CD4-positive, alpha-beta T cell treated with Interleukin-6 at 100 ng/mL for 8 hours (primary cell): ENCODE measurements around the gene C10orf120.

Experiments used
- DNase-seq: peaks from one replicate; pipeline ENCODE4 v3.0.0-alpha.2; 2020; ENCODE audit warnings: mixed read lengths, low spot score

C10orf120 gene

DNA sequence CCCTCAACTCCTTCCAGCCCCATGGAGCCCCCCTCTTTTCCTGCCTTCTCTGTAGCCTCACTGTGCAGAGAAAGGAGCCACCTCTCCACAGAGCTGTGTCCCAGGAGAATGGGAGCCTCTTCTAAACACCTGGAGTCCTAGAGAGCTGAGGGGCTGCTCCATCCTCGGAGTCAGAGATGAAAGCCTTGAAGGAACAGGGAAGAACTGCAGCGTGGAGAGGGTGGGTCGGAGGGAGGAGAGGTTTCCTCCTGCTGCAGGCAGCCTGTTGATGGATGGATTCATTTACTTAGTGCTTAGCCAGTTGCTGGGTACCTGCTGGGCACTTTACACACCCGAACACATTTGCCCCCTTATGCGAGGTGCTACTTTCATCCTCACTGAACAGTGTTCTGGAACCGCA lies 39.0 kb downstream of the C10orf120 start:
- no peak for DNase-seq

DNA sequence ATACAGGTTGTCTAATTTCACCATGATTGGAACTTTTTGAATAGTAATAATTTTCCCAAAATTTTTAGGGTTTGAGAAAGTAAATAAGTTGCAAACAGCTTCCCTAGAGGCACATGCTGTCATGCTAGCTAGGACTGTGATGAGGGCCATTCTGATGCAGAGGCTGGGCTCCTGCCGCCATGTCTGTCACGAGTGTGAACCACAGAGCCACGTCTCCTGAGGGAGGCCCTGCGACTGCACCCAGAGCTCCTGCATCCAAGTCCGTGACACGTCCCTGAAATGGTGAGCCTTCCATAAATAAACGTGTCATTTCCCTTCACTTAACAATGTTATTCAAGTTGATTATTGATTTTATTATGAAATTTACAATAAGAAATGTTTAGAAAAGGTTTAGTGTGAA lies 40.0 kb downstream of the C10orf120 start:
- no peak for DNase-seq

DNA sequence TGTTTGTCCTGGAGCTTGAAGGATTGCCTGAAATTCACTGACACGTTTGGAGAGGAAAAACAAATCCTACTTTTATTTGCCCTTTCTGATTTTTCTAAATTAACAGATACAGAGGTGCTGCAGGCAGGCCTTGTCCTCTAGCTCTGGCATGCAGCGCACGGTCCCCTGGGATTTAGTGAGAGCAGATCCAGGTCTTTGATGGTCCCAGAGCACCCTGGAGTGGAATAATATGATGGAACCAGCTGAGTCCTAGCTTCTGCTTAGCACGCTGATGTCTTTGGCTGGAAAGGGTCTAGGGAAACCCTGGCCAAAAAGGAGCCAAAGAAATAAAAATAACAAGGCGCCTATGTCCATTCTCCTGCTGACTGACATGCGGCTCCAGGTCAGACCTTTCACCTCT lies 40.5 kb downstream of the C10orf120 start:
- DNase-seq = no peak

DNA sequence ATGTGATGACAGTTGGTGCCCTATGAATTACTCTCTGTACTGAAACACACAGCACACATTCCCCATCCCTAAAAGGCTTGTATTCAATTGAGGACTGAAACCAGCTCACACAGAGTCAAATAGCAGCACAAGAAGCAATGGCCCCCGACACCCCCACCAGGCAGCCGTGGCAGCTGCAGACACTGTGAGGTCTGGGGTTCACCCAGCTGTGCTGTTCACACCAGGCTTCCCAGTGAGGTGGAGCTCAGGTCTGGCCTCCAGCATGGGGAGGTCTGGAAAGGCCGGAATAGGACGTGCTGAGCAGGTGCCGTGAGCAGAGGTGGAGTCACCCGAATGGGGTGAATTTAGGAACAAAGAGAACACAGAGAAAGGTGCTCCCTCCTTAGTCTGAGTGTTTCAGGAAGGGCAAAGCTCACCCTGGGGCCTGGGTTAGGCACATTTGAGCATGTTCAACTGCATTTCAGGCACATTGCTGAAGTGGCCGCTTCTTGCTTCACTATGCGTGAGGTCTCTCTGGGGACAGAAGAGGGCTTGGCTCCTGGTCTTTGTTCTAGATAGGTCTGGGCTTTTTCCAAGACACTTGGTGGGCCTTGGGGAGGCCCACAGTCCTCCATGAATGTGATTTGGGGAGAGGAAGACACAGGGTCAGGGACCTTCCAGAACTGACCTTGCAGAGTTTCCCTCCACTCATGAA lies 41.1 kb downstream of the C10orf120 start:
- DNase-seq = no peak

DNA sequence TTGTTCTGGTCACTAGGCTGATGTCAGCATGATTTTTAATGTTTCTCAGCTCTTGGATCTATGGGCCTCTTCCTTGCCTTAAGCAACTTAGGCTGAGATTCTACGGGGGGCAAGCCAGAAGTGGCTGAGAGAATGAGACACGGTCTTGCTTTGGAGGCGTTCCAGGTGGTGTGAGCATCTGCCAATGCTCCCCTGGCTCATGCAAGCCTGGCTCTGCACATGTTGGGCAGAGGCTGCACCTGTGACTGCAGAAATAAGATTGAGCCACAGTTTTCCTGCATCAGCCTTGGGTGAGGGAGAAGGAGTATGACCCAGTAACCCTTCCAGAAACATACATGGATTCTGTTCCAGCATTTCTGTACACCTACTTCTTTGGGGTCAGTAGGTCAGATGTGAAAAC lies 41.9 kb downstream of the C10orf120 start:
- no peak for DNase-seq

DNA sequence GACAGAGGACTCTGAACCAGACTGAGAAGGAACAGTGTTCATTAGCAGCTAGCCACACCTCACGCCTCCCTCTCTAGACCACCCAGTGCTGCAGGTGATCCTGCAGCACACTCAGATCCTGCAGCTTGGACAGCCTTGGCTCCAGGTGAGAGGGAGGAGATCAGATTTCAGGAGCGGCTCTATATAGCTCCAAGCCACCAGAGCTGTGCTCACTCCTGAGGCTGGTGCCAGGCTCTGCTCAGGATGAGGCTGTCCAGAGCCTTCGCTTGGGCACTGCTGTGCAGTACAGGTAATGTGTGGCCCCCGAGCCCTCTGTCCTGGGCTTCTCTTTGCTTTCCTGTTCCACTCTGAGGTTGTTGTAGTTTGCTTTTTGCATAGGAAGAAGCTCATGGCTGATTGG lies 42.4 kb downstream of the C10orf120 start:
- no peak for DNase-seq

DNA sequence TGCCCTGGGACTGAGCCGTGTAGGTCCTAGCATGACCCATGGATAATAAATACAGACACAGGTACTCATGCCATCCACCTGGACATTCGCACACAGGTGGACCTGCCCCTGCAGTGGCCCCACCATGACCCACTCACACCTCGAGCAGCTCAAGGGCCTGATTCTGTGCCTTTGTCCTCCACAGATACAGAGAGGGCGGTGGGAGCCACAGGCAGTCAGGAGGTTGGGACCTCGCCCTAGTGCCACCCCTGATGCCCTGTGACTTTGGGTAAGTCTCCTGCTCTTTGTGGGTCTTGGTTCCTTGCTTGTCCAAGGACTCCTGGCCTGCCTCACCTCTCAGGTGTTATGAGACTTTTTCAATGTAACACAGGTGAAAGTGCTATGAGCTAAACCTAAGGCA lies 42.9 kb downstream of the C10orf120 start:
- DNase-seq = no peak

DNA sequence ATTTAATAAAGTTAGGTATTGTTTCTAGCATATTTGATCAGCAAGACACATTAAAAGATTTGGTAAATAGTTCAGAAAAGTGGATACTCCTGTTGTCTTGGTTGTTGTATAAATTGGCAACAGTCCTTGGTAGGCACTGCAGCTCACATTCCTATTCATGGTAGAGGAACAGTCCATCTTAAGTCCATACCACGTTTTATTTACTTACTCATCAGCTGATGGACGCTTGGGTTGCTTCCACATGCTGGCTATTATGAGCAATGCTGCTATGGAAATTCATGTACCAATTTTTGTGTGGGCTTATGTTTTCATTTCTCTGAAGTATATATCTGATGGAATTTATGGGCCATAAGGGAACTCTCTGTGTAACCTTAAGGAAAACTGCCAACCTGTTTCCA lies 43.3 kb downstream of the C10orf120 start:
- DNase-seq = no peak

DNA sequence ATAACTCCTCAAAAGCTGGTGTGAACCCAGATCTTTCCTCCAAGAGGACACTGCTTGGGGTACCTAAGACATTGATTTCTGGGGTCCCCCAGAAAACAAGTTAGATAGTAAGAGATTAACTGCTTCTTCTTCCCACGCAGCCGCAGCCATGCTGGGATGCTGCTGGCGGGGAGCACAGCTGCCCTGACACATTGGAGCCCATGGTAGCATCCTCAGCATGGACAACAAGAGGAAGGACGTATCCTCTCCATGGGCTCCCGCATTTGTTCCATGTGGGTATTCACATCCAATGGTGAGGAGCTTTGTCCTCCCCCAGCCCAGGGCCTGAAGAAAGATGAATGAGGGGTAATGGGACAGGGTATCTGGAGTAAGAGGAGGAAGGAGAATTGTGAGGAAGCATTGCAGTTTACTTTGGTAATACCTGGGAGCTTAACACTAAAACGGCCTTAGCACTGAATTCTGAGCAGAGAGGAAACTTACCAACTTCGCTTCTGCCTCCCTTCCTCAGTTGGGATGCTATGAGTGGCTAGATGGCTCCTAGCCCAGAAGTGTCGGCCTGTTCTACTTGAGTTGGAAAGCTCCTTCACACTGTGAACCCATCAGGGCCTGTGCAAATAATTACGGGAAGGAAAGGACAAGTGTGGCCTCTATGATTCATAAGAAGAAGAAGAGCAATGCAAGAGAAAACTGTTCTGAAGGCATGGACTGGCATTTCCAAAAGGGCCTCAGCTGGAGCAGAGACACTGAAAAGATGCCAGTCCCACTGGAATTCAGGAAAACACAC lies 43.9 kb downstream of the C10orf120 start:
- DNase-seq = no peak

DNA sequence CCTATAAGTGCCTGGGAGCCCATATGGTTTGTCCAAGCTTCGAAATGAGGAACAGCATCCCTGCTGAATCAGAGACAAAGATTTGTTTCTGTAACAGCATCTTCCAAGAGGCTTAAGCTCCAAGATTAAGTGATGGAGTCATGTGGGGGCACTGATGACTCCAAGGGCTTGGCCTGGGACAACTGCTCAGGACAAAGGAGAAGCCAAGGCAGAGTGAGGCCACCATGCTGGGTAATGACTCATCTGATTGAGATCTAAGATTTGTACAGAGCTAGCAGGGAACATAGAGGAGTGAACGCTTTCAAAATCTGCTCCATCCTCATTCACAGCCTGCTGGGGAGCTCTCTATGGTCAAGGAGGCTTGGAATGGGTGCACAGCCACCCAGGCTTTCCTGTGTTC lies 49.3 kb downstream of the C10orf120 start:
- no peak for DNase-seq

DNA sequence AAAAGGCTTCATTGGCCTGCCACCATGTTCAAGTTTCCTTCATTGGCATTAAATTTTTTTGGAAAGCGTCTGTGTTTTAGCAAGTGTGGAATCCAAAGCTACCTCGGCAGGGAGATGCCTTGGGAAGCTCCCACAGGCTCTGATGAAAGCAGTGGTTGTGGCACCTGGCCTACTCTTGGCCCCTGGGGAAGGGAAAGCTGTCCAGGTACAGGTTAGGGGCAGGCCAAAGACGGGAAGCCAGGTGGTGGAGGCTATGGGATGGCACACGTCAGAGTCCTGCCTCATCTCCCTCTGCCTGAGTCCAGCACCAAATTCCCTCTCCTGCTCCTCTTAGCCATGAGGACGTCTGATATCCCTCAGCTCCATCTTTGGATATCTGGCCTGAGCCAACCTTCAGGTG lies 49.7 kb downstream of the C10orf120 start:
- DNase-seq = no peak

DNA sequence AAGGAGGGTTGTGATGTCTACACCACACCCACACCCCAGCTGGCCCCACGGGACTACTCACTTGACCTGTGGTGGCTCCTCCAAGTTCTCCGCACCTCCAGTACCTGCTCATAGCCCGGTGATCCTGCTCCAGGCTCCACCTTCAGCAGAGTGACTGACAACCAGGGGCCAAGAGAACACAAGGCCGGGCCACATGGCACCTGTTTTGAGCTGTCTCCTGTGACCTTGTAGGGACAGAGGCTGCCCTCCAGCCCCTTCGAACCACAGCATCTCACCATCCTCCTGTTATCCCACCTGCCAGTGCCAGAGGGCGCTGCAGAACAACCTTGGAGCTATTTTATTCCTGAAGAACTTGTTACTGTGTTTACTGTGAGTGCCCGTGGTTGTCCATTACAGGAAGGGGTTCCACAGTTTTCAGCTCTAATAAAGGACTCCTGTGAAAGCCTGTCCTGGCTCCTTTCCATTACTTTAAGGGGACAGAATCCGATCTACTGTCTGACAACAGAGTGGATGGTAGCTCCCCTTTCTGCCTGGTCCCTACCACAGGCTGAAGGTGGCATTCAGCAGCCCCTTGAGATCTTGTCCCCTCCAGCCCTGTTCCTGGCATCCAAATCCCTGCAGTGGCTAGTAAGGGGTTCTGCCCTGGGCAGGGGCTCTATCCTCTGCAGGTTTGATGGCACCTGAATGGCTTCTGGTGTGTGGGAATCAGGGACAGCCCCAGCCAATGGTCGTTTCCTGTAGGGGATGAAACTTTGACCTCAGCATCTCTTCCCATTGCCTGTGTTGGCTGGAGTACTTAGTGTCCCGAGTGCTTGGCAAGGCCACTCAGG lies 50.8 kb downstream of the C10orf120 start:
- no peak for DNase-seq
